CD4-positive, alpha-beta T cell treated with Interferon alpha-2 for 1 hour (primary cell): ENCODE results near the gene PCDHB8.
"Not testable (repeated sequence)": the region's sequence is repeated elsewhere in the genome, so short reads cannot be mapped to it uniquely, and the experiment has no call there.

ENCODE experiments used
- DNase-seq, 2 donors: peaks; one replicate each; pipeline ENCODE4 v3.0.0-alpha.2; 2020 to 2022

Gene PCDHB8

DNA sequence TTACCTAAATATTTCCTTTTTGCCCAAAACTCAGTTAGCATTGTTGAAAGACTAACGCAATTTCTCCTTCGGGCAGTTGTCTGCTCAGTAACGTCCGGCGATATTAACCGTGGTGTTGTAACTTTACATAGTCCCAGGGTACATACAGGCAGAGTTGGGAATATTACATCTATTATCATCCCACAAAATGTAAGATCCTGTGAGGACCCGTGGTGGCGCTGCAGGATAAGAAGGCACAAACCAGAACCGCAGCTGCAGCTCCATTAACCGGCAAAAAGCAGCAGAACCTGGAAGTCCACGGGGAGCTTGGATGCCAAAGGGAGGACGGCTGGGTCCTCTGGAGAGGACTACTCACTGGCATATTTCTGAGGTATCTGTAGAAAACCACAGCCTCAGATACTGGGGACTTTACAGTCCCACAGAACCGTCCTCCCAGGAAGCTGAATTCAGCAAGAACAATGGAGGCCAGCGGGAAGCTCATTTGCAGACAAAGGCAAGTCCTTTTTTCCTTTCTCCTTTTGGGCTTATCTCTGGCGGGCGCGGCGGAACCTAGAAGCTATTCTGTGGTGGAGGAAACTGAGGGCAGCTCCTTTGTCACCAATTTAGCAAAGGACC is at the start of gene PCDHB8:
PCDHB8 (plus strand) TSS at position 214 of the 615 bp plus-strand sequence; CDS start at position 459, 245 bp downstream.
- not testable (repeated sequence) for DNase-seq

DNA sequence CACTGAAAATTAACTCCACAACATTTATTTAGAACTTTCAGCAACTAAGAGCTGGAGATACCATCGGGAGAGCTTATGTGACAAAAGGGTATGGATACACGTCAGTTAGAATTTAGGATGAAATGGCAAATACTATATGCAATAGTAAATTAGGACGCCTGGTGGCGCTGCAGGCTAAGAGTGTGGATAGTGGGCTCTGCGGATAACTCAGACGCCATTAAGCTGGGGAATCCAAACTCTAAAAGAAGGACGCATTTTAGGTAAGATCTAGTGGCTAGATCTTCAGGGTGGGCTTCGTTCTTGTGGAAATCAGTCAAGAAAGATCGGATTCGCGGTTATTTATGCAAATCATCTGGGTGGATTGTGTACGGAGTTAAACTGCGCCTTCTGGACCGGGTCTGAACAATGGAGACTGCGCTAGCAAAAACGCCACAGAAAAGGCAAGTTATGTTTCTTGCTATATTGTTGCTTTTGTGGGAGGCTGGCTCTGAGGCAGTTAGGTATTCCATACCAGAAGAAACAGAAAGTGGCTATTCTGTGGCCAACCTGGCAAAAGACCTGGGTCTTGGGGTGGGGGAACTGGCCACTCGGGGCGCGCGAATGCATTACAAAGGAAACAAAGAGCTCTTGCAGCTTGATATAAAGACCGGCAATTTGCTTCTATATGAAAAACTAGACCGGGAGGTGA is 42.4 kb upstream of the PCDHB8 start, which contains the start of gene PCDHB5:
PCDHB5 (plus strand) TSS at position 177 of the 688 bp plus-strand sequence; CDS start at position 406, 229 bp downstream.
- DNase-seq: no peak

DNA sequence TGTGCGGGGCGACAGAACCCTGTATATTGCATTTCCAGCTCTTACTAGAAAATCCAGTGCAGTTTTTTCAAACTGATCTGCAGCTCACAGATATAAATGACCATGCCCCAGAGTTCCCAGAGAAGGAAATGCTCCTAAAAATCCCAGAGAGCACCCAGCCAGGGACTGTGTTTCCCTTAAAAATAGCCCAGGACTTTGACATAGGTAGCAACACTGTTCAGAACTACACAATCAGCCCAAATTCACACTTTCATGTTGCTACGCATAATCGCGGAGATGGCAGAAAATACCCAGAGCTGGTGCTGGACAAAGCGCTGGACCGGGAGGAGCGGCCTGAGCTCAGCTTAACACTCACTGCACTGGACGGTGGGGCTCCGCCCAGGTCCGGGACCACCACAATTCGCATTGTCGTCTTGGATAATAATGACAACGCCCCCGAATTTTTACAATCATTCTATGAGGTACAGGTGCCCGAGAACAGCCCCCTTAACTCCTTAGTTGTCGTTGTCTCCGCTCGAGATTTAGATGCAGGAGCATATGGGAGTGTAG is 41.8 kb upstream of the PCDHB8 start:
- DNase-seq: no peak

DNA sequence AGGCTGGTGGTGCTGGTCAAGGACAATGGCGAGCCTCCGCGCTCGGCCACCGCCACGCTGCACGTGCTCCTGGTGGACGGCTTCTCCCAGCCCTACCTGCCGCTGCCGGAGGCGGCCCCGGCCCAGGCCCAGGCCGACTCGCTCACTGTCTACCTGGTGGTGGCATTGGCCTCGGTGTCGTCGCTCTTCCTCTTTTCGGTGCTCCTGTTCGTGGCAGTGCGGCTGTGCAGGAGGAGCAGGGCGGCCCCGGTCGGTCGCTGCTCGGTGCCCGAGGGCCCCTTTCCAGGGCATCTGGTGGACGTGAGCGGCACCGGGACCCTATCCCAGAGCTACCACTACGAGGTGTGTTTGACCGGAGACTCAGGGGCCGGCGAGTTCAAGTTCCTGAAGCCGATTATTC is 40.2 kb upstream of the PCDHB8 start:
- DNase-seq: not testable (repeated sequence)

DNA sequence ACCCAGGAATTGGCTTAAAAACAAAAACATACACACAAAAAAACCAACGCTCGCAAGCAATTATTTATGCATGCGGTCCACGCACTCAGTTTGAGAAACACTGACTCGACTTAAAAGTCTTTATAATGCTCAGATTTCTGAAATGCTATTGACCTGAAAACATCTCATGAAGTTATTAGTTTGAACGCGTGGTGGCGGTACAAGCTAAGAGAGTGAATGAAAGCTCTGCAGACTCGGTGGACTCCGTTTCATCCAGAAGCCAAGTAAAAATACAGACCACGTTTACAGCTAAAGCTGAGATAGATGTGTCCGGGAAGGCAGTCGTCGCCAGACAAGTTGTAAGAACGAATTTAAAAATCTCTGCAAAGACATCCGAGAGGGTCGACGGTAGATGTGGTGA is 27.8 kb upstream of the PCDHB8 start, which contains the start of gene PCDHB6:
PCDHB6 (plus strand) TSS at position 246 of the 400 bp plus-strand sequence. CDS start 201 bp downstream, outside the sequence.
- DNase-seq: peak in 1 of 2 donors; percentile 1

DNA sequence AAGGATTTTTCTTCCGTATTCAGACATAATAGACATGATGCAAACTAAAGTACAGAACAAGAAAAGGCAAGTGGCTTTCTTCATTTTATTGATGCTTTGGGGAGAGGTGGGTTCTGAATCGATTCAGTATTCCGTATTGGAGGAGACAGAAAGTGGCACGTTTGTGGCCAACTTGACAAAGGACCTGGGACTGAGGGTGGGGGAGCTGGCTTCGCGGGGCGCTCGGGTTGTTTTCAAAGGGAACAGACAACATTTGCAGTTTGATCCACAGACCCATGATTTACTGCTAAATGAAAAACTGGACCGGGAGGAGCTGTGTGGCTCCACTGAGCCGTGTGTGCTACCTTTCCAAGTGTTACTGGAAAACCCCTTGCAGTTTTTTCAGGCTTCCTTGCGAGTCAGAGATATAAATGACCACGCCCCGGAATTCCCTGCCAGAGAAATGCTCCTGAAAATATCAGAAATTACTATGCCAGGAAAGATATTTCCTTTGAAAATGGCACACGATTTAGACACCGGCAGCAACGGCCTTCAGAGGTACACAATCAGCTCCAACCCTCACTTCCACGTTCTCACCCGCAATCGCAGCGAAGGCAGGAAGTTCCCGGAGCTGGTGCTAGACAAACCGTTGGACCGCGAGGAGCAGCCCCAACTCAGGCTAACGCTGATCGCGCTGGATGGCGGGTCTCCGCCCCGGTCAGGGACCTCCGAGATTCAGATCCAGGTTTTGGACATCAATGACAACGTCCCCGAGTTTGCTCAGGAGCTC is 27.2 kb upstream of the PCDHB8 start:
- no peak for DNase-seq

DNA sequence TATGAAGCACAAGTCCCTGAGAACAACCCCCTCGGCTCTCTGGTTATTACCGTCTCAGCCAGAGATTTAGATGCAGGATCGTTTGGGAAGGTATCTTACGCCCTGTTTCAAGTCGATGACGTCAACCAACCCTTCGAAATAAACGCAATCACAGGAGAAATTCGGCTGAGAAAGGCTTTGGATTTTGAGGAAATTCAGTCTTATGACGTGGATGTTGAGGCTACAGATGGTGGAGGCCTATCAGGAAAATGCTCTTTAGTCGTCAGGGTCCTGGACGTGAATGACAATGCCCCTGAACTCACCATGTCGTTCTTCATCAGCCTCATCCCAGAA is 26.6 kb upstream of the PCDHB8 start:
- DNase-seq: no peak

DNA sequence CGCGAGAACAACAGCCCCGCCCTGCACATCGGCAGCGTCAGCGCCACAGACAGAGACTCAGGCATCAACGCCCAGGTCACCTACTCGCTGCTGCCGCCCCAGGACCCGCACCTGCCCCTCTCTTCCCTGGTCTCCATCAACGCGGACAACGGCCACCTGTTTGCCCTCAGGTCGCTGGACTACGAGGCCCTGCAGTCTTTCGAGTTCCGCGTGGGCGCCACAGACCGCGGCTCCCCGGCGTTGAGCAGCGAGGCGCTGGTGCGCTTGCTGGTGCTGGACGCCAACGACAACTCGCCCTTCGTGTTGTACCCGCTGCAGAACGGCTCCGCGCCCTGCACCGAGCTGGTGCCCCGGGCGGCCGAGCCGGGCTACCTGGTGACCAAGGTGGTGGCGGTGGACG is 26.0 kb upstream of the PCDHB8 start:
- DNase-seq: not testable (repeated sequence)

DNA sequence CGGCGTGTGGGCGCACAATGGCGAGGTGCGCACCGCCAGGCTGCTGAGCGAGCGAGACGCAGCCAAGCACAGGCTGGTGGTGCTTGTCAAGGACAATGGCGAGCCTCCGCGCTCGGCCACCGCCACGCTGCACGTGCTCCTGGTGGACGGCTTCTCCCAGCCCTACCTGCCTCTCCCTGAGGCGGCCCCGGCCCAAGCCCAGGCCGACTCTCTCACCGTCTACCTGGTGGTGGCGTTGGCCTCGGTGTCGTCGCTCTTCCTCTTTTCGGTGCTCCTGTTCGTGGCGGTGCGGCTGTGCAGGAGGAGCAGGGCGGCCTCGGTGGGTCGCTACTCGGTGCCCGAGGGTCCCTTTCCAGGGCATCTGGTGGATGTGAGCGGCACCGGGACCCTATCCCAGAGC is 25.5 kb upstream of the PCDHB8 start:
- not testable (repeated sequence) for DNase-seq

DNA sequence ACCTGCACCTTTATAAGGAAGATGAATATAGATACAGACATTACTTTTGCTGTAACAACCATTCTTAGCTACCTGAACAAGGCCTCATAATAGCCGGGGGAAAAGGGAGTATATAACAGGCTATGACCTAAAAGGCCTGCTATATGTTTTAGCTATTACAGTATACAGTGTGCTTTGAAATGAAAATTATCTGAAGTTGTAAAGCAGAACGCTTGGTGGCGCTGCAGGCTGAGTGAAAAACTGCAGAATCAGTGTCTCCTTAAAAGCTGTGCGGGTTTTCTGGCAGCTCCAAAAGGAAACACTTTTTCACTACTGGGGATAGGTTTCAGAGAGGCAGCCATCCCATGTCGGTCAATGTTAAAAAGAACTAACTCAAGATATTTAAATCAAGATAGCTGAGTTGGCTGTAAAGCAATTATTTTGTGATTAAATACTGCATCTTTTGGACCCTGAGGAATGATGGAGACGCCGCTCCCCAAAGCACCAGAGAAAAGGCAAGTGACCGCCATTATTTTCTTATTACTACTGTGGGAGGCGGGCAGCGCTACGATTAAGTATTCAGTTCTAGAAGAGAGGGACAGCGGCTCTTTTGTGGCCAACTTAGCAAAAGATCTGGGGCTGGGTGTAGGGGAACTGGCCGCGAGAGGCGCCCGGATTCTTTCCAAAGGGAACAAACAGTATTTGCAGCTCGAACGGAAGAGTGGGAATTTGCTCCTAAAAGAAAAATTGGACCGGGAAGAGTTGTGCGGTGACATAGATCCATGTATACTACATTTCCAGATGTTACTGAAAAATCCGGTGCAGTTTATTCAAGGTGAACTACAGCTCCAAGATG is 21.8 kb upstream of the PCDHB8 start:
- no peak for DNase-seq

DNA sequence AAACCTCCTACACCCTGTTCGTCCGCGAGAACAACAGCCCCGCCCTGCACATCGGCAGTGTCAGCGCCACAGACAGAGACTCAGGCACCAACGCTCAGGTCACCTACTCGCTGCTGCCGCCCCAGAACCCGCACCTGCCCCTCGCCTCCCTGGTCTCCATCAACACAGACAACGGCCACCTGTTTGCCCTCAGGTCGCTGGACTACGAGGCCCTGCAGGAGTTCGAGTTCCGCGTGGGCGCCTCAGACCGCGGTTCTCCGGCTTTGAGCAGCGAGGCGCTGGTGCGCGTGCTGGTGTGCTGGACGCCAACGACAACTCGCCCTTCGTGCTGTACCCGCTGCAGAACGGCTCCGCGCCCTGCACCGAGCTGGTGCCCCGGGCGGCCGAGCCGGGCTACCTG is 20.2 kb upstream of the PCDHB8 start:
- DNase-seq: not testable (repeated sequence)

DNA sequence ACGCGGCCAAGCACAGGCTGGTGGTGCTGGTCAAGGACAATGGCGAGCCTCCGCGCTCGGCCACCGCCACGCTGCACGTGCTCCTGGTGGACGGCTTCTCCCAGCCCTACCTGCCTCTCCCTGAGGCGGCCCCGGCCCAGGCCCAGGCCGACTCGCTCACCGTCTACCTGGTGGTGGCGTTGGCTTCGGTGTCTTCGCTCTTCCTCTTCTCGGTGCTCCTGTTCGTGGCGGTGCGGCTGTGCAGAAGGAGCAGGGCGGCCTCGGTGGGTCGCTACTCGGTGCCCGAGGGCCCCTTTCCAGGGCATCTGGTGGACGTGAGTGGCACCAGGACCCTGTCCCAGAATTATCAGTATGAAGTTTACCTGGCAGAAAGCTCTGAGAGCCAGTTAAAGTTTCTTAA is 19.7 kb upstream of the PCDHB8 start:
- DNase-seq: not testable (repeated sequence)

DNA sequence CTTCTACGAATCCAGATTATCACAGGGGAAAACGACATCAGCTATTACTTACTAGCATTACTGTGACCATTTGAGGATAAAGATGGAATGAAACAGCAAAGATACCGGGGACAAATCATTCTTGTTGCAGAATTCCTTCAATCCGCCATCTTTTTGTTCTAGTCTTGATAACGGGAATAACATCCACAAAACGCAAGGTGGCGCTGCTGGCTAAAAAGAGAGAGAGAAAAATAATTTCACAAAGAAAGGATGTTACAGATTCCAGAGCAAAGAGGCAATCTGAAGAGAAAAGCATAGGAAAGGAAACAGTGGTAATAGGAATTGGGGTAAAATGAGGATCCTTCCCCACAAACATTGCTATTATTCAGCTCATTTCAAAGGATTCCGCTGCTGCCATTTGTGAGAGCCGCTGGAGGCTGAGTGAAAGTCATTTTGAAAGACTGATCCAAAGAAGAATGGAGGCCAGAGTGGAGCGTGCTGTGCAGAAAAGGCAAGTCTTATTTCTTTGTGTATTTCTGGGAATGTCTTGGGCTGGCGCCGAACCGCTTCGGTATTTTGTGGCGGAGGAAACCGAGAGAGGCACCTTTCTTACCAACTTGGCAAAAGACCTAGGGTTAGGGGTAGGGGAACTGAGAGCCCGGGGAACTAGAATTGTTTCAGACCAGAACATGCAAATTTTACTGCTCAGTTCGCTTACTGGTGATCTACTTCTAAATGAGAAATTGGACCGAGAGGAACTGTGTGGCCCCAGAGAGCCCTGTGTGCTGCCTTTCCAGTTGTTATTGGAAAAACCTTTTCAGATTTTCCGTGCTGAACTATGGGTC is 5.0 kb upstream of the PCDHB8 start, which contains the start of gene PCDHB7:
PCDHB7 (plus strand) TSS at position 264 of the 824 bp plus-strand sequence; CDS start at position 456, 192 bp downstream.
- peak in 1 of 2 donors; percentile 30 for DNase-seq

DNA sequence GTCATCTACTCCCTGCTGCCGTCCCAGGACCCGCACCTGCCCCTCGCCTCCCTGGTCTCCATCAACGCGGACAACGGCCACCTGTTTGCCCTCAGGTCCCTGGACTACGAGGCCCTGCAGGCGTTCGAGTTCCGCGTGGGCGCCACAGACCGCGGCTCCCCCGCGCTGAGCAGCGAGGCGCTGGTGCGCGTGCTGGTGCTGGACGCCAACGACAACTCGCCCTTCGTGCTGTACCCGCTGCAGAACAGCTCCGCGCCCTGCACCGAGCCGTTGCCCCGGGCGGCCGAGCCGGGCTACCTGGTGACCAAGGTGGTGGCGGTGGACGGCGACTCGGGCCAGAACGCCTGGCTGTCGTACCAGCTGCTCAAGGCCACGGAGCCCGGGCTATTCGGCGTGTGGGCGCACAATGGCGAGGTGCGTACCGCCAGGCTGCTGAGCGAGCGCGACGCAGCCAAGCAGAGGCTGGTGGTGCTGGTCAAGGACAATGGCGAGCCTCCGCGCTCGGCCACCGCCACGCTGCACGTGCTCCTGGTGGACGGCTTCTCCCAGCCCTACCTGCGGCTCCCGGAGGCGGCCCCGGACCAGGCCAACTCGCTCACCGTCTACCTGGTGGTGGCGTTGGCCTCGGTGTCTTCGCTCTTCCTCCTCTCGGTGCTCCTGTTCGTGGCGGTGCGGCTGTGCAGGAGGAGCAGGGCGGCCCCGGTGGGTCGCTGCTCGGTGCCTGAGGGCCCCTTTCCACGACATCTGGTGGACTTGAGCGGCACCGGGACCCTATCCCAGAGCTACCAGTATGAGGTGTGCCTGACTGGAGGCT is 3.1 kb upstream of the PCDHB8 start:
- not testable (repeated sequence) for DNase-seq

DNA sequence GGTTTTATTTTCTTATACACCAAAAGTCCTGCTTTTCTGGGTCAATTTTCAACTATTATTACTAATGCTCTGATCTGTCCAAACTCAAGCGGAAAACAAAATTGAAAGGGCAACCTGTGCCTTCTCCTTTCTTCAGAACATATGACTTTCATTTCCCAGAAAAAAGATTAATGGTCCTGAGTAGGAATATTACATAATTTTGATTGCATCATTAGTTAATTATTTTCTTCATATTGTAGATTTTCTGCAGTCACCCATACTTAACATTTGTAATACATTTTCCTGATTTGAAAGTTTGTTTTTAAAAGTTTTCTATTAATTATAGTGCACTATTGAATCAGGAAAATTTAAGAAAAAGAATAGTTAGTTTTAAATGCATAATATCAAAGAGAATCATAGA is 1.7 kb upstream of the PCDHB8 start:
- no peak for DNase-seq

DNA sequence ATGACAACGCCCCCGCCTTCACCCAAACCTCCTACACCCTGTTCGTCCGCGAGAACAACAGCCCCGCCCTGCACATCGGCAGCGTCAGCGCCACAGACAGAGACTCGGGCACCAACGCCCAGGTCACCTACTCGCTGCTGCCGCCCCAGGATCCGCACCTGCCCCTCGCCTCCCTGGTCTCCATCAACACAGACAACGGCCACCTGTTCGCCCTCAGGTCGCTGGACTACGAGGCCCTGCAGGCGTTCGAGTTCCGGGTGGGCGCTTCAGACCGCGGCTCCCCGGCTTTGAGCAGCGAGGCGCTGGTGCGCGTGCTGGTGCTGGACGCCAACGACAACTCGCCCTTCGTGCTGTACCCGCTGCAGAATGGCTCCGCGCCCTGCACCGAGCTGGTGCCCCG is 1.8 kb downstream of the PCDHB8 start:
- not testable (repeated sequence) for DNase-seq

DNA sequence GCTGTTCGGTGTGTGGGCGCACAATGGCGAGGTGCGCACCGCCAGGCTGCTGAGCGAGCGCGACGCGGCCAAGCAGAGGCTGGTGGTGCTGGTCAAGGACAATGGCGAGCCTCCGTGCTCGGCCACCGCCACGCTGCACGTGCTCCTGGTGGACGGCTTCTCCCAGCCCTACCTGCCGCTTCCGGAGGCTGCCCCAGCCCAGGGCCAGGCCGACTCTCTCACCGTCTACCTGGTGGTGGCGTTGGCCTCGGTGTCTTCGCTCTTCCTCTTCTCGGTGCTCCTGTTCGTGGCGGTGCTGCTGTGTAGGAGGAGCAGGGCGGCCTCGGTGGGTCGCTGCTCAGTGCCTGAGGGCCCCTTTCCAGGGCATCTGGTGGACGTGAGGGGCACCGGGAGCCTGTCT is 2.3 kb downstream of the PCDHB8 start:
- DNase-seq: not testable (repeated sequence)

DNA sequence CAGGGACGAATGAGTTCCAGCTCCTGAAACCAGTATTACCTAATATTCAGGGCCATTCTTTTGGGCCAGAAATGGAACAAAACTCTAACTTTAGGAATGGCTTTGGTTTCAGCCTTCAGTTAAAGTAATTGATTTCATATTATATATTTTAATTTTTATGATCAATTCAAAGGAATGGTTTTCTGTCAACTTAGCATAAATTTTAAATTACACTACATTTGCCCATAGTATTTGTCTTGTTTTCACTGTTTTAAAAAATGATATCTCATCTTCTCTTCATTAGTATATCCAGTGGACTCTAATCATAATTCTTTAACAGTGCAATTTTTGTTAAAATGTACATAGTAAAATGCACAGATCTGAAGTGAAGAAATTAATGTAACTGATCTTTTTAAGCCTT is 2.7 kb downstream of the PCDHB8 start:
- DNase-seq: no peak

DNA sequence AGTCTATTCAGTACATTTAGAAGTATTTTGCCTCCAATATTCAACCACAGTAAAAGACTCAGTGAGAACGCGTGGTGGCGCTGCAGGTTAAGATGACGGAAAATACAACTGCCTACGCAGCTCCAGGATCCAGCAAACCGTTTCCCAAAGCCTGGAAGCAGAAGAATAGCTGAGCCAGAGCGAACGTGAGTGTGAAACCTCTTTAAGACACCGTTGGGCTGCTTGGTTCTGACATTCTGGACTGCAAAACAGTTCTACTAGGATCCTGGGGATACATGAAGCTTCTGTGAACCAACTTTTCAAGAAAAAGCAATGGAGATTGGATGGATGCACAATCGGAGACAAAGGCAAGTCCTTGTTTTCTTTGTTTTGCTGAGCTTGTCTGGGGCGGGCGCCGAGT is 4.7 kb downstream of the PCDHB8 start, which contains the start of gene PCDHB16:
PCDHB16 (plus strand) TSS at position 140 of the 400 bp plus-strand sequence; CDS start at position 313, 173 bp downstream.
- DNase-seq: no peak
